Karpas-422 (cell line): ENCODE results near the gene TCIRG1. TPM values are rescaled to one million over a fixed set of nuclear protein-coding genes. Genes with fewer than 3 reads are reported as not detected.
A peak's percentile ranks its signal among the peaks of the same experiment; 100 is the strongest.

Experiments
- DNase-seq: peaks from one replicate; pipeline ENCODE4 v3.0.0-alpha.2; 2015
- H2AFZ ChIP-seq: fragments of 200-600 bp; sonication (generic); 2 replicates; pipeline ENCODE4 v1.6.1; 2014; ENCODE audit warnings: antibody characterized with exemption, low read length, mixed read lengths
- H3K27ac ChIP-seq: fragments of 200-600 bp; sonication (generic); 2 replicates; pipeline ENCODE4 v1.5.1; 2014; ENCODE audit warnings: mild to moderate bottlenecking, low read length, moderate library complexity
- H3K27me3 ChIP-seq: fragments of 200-600 bp; sonication (generic); 2 replicates; pipeline ENCODE4 v1.6.1; 2014; ENCODE audit warnings: low read length, mixed read lengths
- H3K36me3 ChIP-seq: fragments of 200-600 bp; sonication (generic); 2 replicates; pipeline ENCODE4 v1.6.1; 2014; ENCODE audit warnings: low read length, mixed read lengths; ENCODE audit not compliant: insufficient read depth
- H3K4me1 ChIP-seq: fragments of 200-600 bp; sonication (generic); 2 replicates; pipeline ENCODE4 v1.6.1; 2014; ENCODE audit warnings: mild to moderate bottlenecking, low read length, mixed read lengths
- H3K4me2 ChIP-seq: fragments of 200-600 bp; sonication (generic); 2 replicates; pipeline ENCODE4 v1.6.1; 2014; ENCODE audit warnings: low read length, low read depth, mild to moderate bottlenecking; ENCODE audit not compliant: poor library complexity, severe bottlenecking
- H3K4me3 ChIP-seq: fragments of 200-600 bp; sonication (generic); 2 replicates; pipeline ENCODE4 v1.5.1; 2014; ENCODE audit warnings: mild to moderate bottlenecking, antibody characterized with exemption, low read length, mixed read lengths
- H3K79me2 ChIP-seq: fragments of 200-600 bp; sonication (generic); 2 replicates; pipeline ENCODE4 v1.6.1; 2014; ENCODE audit warnings: mild to moderate bottlenecking, low read length, mixed read lengths
- H3K9ac ChIP-seq: fragments of 200-600 bp; sonication (generic); 2 replicates; pipeline ENCODE4 v1.6.0; 2014; ENCODE audit warnings: low read length
- H3K9me2 ChIP-seq: fragments of 200-600 bp; sonication (generic), shearing (Covaris generic); replicated peaks from 2 replicates; pipeline ENCODE4 v1.6.0; 2014; ENCODE audit warnings: mild to moderate bottlenecking, low read length, moderate library complexity; ENCODE audit not compliant: insufficient read depth
- H3K9me3 ChIP-seq: fragments of 300-700, 200-600 bp; sonication (generic); 2 replicates; pipeline ENCODE4 v1.6.1; 2014; ENCODE audit warnings: low read length, mixed read lengths
- H4K20me1 ChIP-seq: fragments of 200-600 bp; sonication (generic); 2 replicates; pipeline ENCODE4 v1.6.1; 2014; ENCODE audit warnings: mild to moderate bottlenecking, antibody characterized with exemption, low read length, low read depth; ENCODE audit not compliant: insufficient read depth
- total RNA-seq: library from RNA; depleted of rRNA; stranded (reverse); fragments of >200 nt; shearing (Covaris generic); gene quantifications from 2 replicates; pipeline ENCODE4 v1.2.3, GENCODE V29; 2014; ENCODE audit warnings: low replicate concordance

Gene TCIRG1
- total RNA-seq, 1 experiment from 2014 or later: 47.7 TPM

DNA sequence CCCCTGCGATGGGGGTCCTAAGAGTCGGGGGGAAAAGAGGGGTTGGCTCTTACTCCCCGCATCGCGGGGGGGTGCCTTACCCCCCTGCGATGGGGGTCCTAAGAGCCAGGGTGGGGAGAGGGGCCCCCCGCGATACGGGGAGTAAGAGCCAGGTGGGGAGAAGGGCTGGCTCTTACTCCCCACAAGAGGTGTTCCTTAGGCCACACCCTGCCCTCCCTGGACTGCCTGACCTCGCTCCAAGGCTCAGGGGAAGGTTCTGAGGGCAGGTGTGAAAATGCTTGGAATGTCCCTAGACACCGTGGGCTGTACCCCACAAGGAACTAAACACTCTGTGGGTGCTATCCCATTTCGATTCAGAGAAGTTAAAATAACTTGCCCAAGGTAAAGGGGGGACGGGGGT, 42.8 kb upstream of the TCIRG1 start:
- Histone ChIP-seq H3K9me2 (no peaks in the 10 kb centered on the region), H3K27ac (no peak overlapping the region), H2AFZ (no peak overlapping the region), H3K9ac (no peak overlapping the region), H3K4me3 (no peak overlapping the region), H3K4me1 (no peaks in the 10 kb centered on the region), H3K27me3 (no peaks in the 10 kb centered on the region), H3K36me3 (peaks cover 6% of the 10 kb centered on the region), H3K4me2 (no peak overlapping the region), H3K9me3 (no peaks in the 10 kb centered on the region), H4K20me1 (peaks cover 8% of the 10 kb centered on the region), H3K79me2 (no peaks in the 10 kb centered on the region)
- no peak for DNase-seq

- DNase-seq: peak; percentile 91
- Histone ChIP-seq H3K27me3 (no peaks in the 10 kb centered on the region), H3K4me3 (no peak overlapping the region), H3K9ac (no peak overlapping the region), H3K79me2 (no peaks in the 10 kb centered on the region), H3K36me3 (peaks cover 6% of the 10 kb centered on the region), H3K27ac (no peak overlapping the region), H4K20me1 (peaks cover 8% of the 10 kb centered on the region), H3K4me1 (peaks cover 2% of the 10 kb centered on the region), H3K4me2 (no peak overlapping the region), H2AFZ (no peak overlapping the region), H3K9me2 (no peaks in the 10 kb centered on the region), H3K9me3 (no peaks in the 10 kb centered on the region)
Observed at GRCh38 chr11:67996622-67997474, 42.0 kb upstream of the TCIRG1 start.

GRCh38 chr11:67997475-67997921, 41.3 kb upstream of the TCIRG1 start:
- H3K4me1 ChIP-seq: peaks cover 9% of the 10 kb centered on the region
- H3K36me3 ChIP-seq: peaks cover 6% of the 10 kb centered on the region
- no peak overlapping the region for H2AFZ ChIP-seq
- H3K27ac ChIP-seq: no peak overlapping the region
- no peak for DNase-seq
- no peak overlapping the region for H3K4me3 ChIP-seq
- H3K27me3 ChIP-seq: no peaks in the 10 kb centered on the region
- peaks cover 8% of the 10 kb centered on the region for H4K20me1 ChIP-seq
- H3K9me2 ChIP-seq: no peaks in the 10 kb centered on the region
- no peaks in the 10 kb centered on the region for H3K9me3 ChIP-seq
- no peak overlapping the region for H3K9ac ChIP-seq
- peaks cover 5% of the 10 kb centered on the region for H3K79me2 ChIP-seq
- no peak overlapping the region for H3K4me2 ChIP-seq

- Histone ChIP-seq H3K27ac (no peak overlapping the region), H4K20me1 (peaks cover 8% of the 10 kb centered on the region), H3K79me2 (peaks cover 11% of the 10 kb centered on the region), H3K27me3 (no peaks in the 10 kb centered on the region), H3K4me3 (no peak overlapping the region), H3K4me2 (no peak overlapping the region), H3K9ac (no peak overlapping the region), H3K9me2 (no peaks in the 10 kb centered on the region), H3K36me3 (peaks cover 6% of the 10 kb centered on the region), H3K4me1 (peaks cover 13% of the 10 kb centered on the region), H3K9me3 (no peaks in the 10 kb centered on the region), H2AFZ (no peak overlapping the region)
- no peak for DNase-seq
Observed at GRCh38 chr11:67998150-67999045, 40.4 kb upstream of the TCIRG1 start.

DNA sequence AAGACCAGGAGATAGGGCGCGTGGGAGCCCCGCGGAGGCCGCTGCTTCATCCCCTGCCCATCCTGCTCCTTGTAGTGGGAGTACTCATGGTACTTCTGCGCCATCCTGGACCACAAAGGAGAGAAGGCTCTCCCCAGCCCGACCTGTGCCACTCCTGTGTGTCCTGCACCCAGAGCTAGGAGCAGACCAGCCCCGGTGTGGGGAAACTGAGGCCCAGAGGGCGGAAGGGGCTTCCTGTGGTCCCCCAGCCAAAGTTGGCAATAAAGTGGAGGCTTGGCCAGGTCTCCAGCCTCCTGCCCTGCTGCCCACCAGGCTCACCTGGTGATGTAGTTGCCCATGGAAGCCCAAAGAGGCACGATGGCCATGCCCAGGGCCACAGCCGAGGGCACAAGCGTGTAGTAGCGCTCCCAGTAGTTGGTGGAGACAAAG, 39.6 kb upstream of the TCIRG1 start:
- peaks cover 8% of the 10 kb centered on the region for H4K20me1 ChIP-seq
- no peak overlapping the region for H3K9ac ChIP-seq
- no peaks in the 10 kb centered on the region for H3K27me3 ChIP-seq
- H3K27ac ChIP-seq: no peak overlapping the region
- peaks cover 15% of the 10 kb centered on the region for H3K4me1 ChIP-seq
- H3K9me2 ChIP-seq: no peaks in the 10 kb centered on the region
- H3K36me3 ChIP-seq: peaks cover 6% of the 10 kb centered on the region
- no peak for DNase-seq
- H3K79me2 ChIP-seq: peaks cover 13% of the 10 kb centered on the region
- H3K4me3 ChIP-seq: no peak overlapping the region
- H3K9me3 ChIP-seq: no peaks in the 10 kb centered on the region
- H3K4me2 ChIP-seq: no peak overlapping the region
- no peak overlapping the region for H2AFZ ChIP-seq

GRCh38 chr11:67999704-68000103, 39.1 kb upstream of the TCIRG1 start:
- H3K9me2 ChIP-seq: no peaks in the 10 kb centered on the region
- H3K79me2 ChIP-seq: peaks cover 13% of the 10 kb centered on the region
- H3K27ac ChIP-seq: no peak overlapping the region
- no peak overlapping the region for H2AFZ ChIP-seq
- no peak for DNase-seq
- no peak overlapping the region for H3K4me2 ChIP-seq
- H3K9ac ChIP-seq: no peak overlapping the region
- H3K4me3 ChIP-seq: no peak overlapping the region
- no peaks in the 10 kb centered on the region for H3K9me3 ChIP-seq
- H3K27me3 ChIP-seq: no peaks in the 10 kb centered on the region
- peaks cover 6% of the 10 kb centered on the region for H3K36me3 ChIP-seq
- H4K20me1 ChIP-seq: peaks cover 8% of the 10 kb centered on the region
- H3K4me1 ChIP-seq: peaks cover 17% of the 10 kb centered on the region

DNA sequence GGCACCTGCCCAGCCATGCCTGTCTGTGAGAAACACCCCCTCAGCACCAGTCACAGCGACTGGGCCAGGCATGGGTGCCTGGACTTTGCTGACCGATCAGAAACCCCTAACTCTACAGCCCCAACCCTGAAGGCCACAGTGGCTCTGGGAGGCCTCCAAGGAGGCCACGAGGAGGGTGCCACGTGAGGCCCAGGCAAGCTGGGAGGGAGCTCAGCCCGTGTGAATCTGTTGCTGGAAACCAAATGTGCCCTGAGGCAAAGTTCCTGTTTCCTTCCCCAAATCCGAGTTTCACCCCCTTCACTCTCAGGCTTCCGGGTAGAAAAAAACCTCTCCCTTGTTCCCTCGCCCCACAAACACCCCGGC, 36.3 kb upstream of the TCIRG1 start:
- H3K4me2 ChIP-seq: peak overlapping the region; percentile 80
- peaks cover 13% of the 10 kb centered on the region for H3K79me2 ChIP-seq
- peak overlapping the region; percentile 89 for H3K9ac ChIP-seq

More for the DNA sequence above, 36.3 kb upstream of the TCIRG1 start:
- H4K20me1 ChIP-seq: no peaks in the 10 kb centered on the region
- H3K4me3 ChIP-seq: peak overlapping the region; percentile 96
- H3K9me2 ChIP-seq: no peaks in the 10 kb centered on the region
- H2AFZ ChIP-seq: 0 out of 2 replicates have a peak overlapping the region, but pooled peaks have one; percentile 13
- no peaks in the 10 kb centered on the region for H3K27me3 ChIP-seq
- DNase-seq: peak; percentile 84
- no peaks in the 10 kb centered on the region for H3K36me3 ChIP-seq
- H3K4me1 ChIP-seq: peaks cover 22% of the 10 kb centered on the region
- H3K9me3 ChIP-seq: no peaks in the 10 kb centered on the region
- peak overlapping the region; percentile 86 for H3K27ac ChIP-seq
